H1 (cell line): ENCODE data around the gene SCIMP. TPM values are rescaled to one million over a fixed set of nuclear protein-coding genes. Genes with fewer than 3 reads are reported as not detected.

Experiments
- CTCF ChIA-PET: fragments of 300-600 bp; sonication (Branson Sonifier 250); formaldehyde crosslinking; loops from one replicate; lab custom pipeline; 2021; ENCODE audit not compliant: partially characterized antibody; lab: Charles Lee
- POLR2A ChIA-PET: fragments of 300-600 bp; sonication (Branson Sonifier 250); formaldehyde crosslinking; loops from one replicate; lab custom pipeline; 2021; ENCODE audit warnings: inconsistent platforms; ENCODE audit not compliant: partially characterized antibody; lab: Charles Lee
- DNase-seq, 2 experiments: peaks; one replicate each; pipeline versions ENCODE4 v3.0.0 to v3.0.0-alpha.2; 2010 to 2022; ENCODE audit warnings: low spot score in 2 of 2, low read depth in 1 of 2, mixed read lengths in 1 of 2
- FAIRE-seq: peaks from 2 replicates; lab custom pipeline; 2011; peaks lifted over from hg19 to GRCh38; lab: Jason Lieb, UNC
- H2AFZ ChIP-seq: 2 replicates; pipeline ENCODE4 v1.8.1; 2012; ENCODE audit warnings: low read length, inconsistent platforms
- H2AK5ac ChIP-seq: 2 replicates; pipeline ENCODE4 v1.6.1; 2013; ENCODE audit warnings: low read depth, low read length
- H2BK120ac ChIP-seq: replicated peaks from 2 replicates; pipeline ENCODE3; 2013; ENCODE audit warnings: low read depth, low read length, inconsistent platforms
- H2BK12ac ChIP-seq: 2 replicates; pipeline ENCODE4 v1.6.1; 2013; ENCODE audit warnings: low read depth, low read length
- H2BK15ac ChIP-seq: 2 replicates; pipeline ENCODE4 v1.6.1; 2013; ENCODE audit warnings: low read length
- H2BK20ac ChIP-seq: 2 replicates; pipeline ENCODE4 v1.6.1; 2013; ENCODE audit warnings: low read length
- H2BK5ac ChIP-seq: 2 replicates; pipeline ENCODE4 v1.6.1; 2013; ENCODE audit warnings: low read depth, low read length
- H3K14ac ChIP-seq: 2 replicates; pipeline ENCODE4 v1.6.1; 2013; ENCODE audit warnings: inconsistent platforms; ENCODE audit not compliant: insufficient read length
- H3K18ac ChIP-seq: 2 replicates; pipeline ENCODE4 v1.6.1; 2013; ENCODE audit warnings: low read length; ENCODE audit errors: extremely low read depth
- H3K23ac ChIP-seq: 2 replicates; pipeline ENCODE4 v1.6.1; 2013; ENCODE audit warnings: inconsistent platforms; ENCODE audit not compliant: insufficient read length
- H3K23me2 ChIP-seq: 2 replicates; pipeline ENCODE4 v1.6.1; 2013; ENCODE audit warnings: low read depth, low read length
- H3K27ac ChIP-seq: 2 replicates; pipeline ENCODE4 v1.6.1; 2011; ENCODE audit warnings: low read depth, low read length, inconsistent platforms
- H3K27me3 ChIP-seq, 4 experiments: replicated peaks in 1 of 4; 1 replicate in 1 of 4; 2 replicates in 3 of 4; pipeline versions ENCODE4 v1.6.1 to v1.8.1; 2011 to 2013; ENCODE audit warnings: low read length in 3 of 4, mild to moderate bottlenecking in 3 of 4, inconsistent platforms in 2 of 4, mixed read lengths in 2 of 4, moderate library complexity in 1 of 4; ENCODE audit not compliant: control insufficient read depth in 3 of 4, insufficient read depth in 3 of 4; ENCODE audit errors: extremely low read depth in 1 of 4
- H3K36me3 ChIP-seq, 4 experiments: 2 replicates each; pipeline versions ENCODE4 v1.6.1 to v1.8.1; 2011 to 2013; ENCODE audit warnings: mild to moderate bottlenecking in 4 of 4, low read length in 3 of 4, moderate library complexity in 2 of 4, control low read depth in 1 of 4, inconsistent platforms in 1 of 4; ENCODE audit not compliant: insufficient read depth in 4 of 4, control insufficient read depth in 2 of 4
- H3K4ac ChIP-seq: replicated peaks from 2 replicates; pipeline ENCODE3; 2013; ENCODE audit warnings: low read length, low read depth, mixed read lengths, inconsistent platforms; ENCODE audit not compliant: insufficient read length
- H3K4me1 ChIP-seq, 4 experiments: replicated peaks in 1 of 4; 1 replicate in 1 of 4; 2 replicates in 3 of 4; pipeline versions ENCODE4 v1.6.1 to v1.8.1; 2011 to 2013; ENCODE audit warnings: low read length in 3 of 4, inconsistent platforms in 2 of 4, mixed read lengths in 1 of 4; ENCODE audit not compliant: insufficient read depth in 4 of 4, control insufficient read depth in 3 of 4
- H3K4me2 ChIP-seq, 2 experiments: 2 replicates each; pipeline versions ENCODE4 v1.6.1 to v1.8.1; 2011 to 2013; ENCODE audit warnings: low read depth in 2 of 2, low read length in 2 of 2, control low read depth in 1 of 2, inconsistent platforms in 1 of 2, mild to moderate bottlenecking in 1 of 2; ENCODE audit not compliant: insufficient read depth in 1 of 2
- H3K4me3 ChIP-seq, 4 experiments: fragments of 200-600, 300-600 bp in 1 of 4; sonication (generic), shearing (Covaris generic), sonication (Bioruptor Twin) in 1 of 4; 2 replicates each; pipeline versions ENCODE4 v1.5.1 to v1.8.1; 2011 to 2016; ENCODE audit warnings: low read length in 4 of 4, low read depth in 3 of 4, control low read depth in 2 of 4, inconsistent platforms in 2 of 4, mild to moderate bottlenecking in 2 of 4, mixed read lengths in 1 of 4, moderate library complexity in 1 of 4; ENCODE audit not compliant: insufficient read depth in 2 of 4; ENCODE audit errors: extremely low read depth in 1 of 4
- H3K56ac ChIP-seq: replicated peaks from 2 replicates; pipeline ENCODE3; 2013; ENCODE audit warnings: low read depth, mild to moderate bottlenecking, mixed read lengths, low read length, inconsistent platforms; ENCODE audit not compliant: insufficient read length
- H3K79me1 ChIP-seq: 2 replicates; pipeline ENCODE4 v1.6.1; 2013; ENCODE audit warnings: low read depth, low read length, control low read depth
- H3K79me2 ChIP-seq, 2 experiments: 2 replicates each; pipeline versions ENCODE4 v1.6.1 to v1.8.1; 2012 to 2013; ENCODE audit warnings: low read length in 2 of 2, mild to moderate bottlenecking in 2 of 2, inconsistent platforms in 1 of 2; ENCODE audit not compliant: insufficient read depth in 2 of 2, control insufficient read depth in 1 of 2
- H3K9ac ChIP-seq, 4 experiments: replicated peaks in 1 of 4; 1 replicate in 1 of 4; 2 replicates in 3 of 4; pipeline versions ENCODE4 v1.6.1 to v1.8.1; 2011 to 2013; ENCODE audit warnings: low read depth in 3 of 4, low read length in 3 of 4, control low read depth in 2 of 4, mild to moderate bottlenecking in 2 of 4, moderate library complexity in 2 of 4, inconsistent platforms in 1 of 4; ENCODE audit errors: extremely low read depth in 1 of 4
- H3K9me3 ChIP-seq, 2 experiments: 2 replicates each; pipeline versions ENCODE4 v1.6.1 to v1.8.1; 2012 to 2013; ENCODE audit warnings: mild to moderate bottlenecking in 2 of 2, moderate library complexity in 2 of 2, control low read depth in 1 of 2, inconsistent platforms in 1 of 2, low read depth in 1 of 2, low read length in 1 of 2, mixed read lengths in 1 of 2; ENCODE audit not compliant: insufficient read depth in 2 of 2
- H4K20me1 ChIP-seq, 2 experiments: replicated peaks in 1 of 2; 2 replicates each; pipeline versions ENCODE3 to v1.8.1; 2011 to 2013; ENCODE audit warnings: inconsistent platforms in 2 of 2, low read length in 2 of 2, mild to moderate bottlenecking in 1 of 2; ENCODE audit not compliant: insufficient read depth in 2 of 2, control insufficient read depth in 1 of 2
- H4K5ac ChIP-seq: 2 replicates; pipeline ENCODE4 v1.6.1; 2013; ENCODE audit warnings: low read length, low read depth, mixed read lengths, inconsistent platforms; ENCODE audit not compliant: insufficient read length
- H4K8ac ChIP-seq: 2 replicates; pipeline ENCODE4 v1.8.0; 2013; ENCODE audit warnings: mild to moderate bottlenecking, moderate library complexity, low read length, inconsistent platforms; ENCODE audit not compliant: insufficient read depth; ENCODE audit errors: extremely low read depth
- H4K91ac ChIP-seq: replicated peaks from 2 replicates; pipeline ENCODE3; 2013; ENCODE audit warnings: low read length, mixed read lengths, inconsistent platforms; ENCODE audit not compliant: insufficient read length
- BCL11A ChIP-seq, 2 experiments: IDR thresholded peaks; one replicate each; pipeline ENCODE4 v1.6.1; 2011; ENCODE audit warnings: low read depth in 2 of 2, low read length in 2 of 2, mild to moderate bottlenecking in 2 of 2
- CTBP2 ChIP-seq: IDR thresholded peaks from 2 replicates; pipeline ENCODE4 v1.7.0; 2011; ENCODE audit warnings: borderline replicate concordance, mild to moderate bottlenecking, moderate library complexity, mixed read lengths, low read length; ENCODE audit not compliant: insufficient read depth, insufficient read length
- E2F6 ChIP-seq: IDR thresholded peaks from 2 replicates; pipeline ENCODE4 v1.6.1; 2012; ENCODE audit warnings: inconsistent platforms
- EP300 ChIP-seq, 2 experiments: IDR thresholded peaks; 1 replicate in 1 of 2; 2 replicates in 1 of 2; pipeline ENCODE4 v1.6.1; 2011 to 2012; ENCODE audit warnings: low read depth in 2 of 2, low read length in 2 of 2, mild to moderate bottlenecking in 2 of 2, borderline replicate concordance in 1 of 2, inconsistent platforms in 1 of 2, moderate library complexity in 1 of 2
- GTF2F1 ChIP-seq: IDR thresholded peaks from 2 replicates; pipeline ENCODE4 v1.6.1; 2012; ENCODE audit warnings: low read depth, low read length, improper control_type of control experiment, borderline replicate concordance
- JUN ChIP-seq: IDR thresholded peaks from 2 replicates; pipeline ENCODE4 v1.6.1; 2011; ENCODE audit warnings: low read depth, mild to moderate bottlenecking, improper control_type of control experiment, low read length
- POLR2AphosphoS5 ChIP-seq: IDR thresholded peaks from 2 replicates; pipeline ENCODE4 v1.6.1; 2011; ENCODE audit warnings: low read depth, low read length
- WGBS, 2 experiments: shearing (Covaris generic) in 1 of 2; methylation state at CpG; one replicate each; pipeline versions ENCODE4 v1.1.6 to v1.1.7; 2013 to 2015; ENCODE audit warnings: low lambda C conversion rate in 2 of 2, mixed read lengths in 2 of 2, inconsistent platforms in 1 of 2, low coverage in 1 of 2, missing lambda C conversion rate in 1 of 2; ENCODE audit not compliant: insufficient replicate concordance in 2 of 2, insufficient coverage in 1 of 2, insufficient read length in 1 of 2; ENCODE audit errors: extremely low coverage in 1 of 2, missing lambda C conversion rate in 1 of 2; 5-methylcytosine and 5-hydroxymethylcytosine counted together
- polyA plus RNA-seq, 7 experiments: library from polyadenylated mRNA; depleted of rRNA in 3 of 7; stranded (reverse) in 5 of 7; unstranded in 2 of 7; fragments of >200 nt in 5 of 7; fragments of 200-250 nt in 2 of 7; gene quantifications; 1 replicate in 5 of 7; 2 replicates in 1 of 7; 4 replicates in 1 of 7; pipeline versions ENCODE4 v1.2.1 to v1.2.3, GENCODE V29; 2011 to 2013; ENCODE audit warnings: missing spikeins in 2 of 7, mixed read lengths in 2 of 7
- total RNA-seq: library from RNA; stranded (reverse); fragmentation: NEBNext Ultra II Directional; extraction: Animal tissue kit (Norgen Biotek cat#: 25700); gene quantifications from 2 replicates; pipeline ENCODE4 v1.2.1, GENCODE V29; 2021

The SCIMP gene
- total and polyA plus RNA-seq, 2 of the 8 experiments (the other 6 are each of a cell fraction or from before 2014, with no cell fraction given) = not detected

- H4K91ac ChIP-seq = no peak overlapping the region
- no peak overlapping the region for H2AK5ac ChIP-seq
- H2BK120ac ChIP-seq = no peak overlapping the region
- no peak overlapping the region for H2AFZ ChIP-seq
- CTCF ChIA-PET = interaction anchor here (0.6 kb wide), 1 partner anchor 51 kb away, joined by 3 read pairs; no protein-coding TSS in a partner anchor
- no peak overlapping the region for H4K8ac ChIP-seq
- H3K79me2 ChIP-seq = no peaks in the 10 kb centered on the region
- H2BK15ac ChIP-seq = no peak overlapping the region
- peaks cover 0 to 2% of the 10 kb centered on the region in 2 experiments for H4K20me1 ChIP-seq
- no peaks in the 10 kb centered on the region for H3K27me3 ChIP-seq
- H3K14ac ChIP-seq = no peak overlapping the region
- H4K5ac ChIP-seq = no peak overlapping the region
- no peak overlapping the region for H3K18ac ChIP-seq
- no peaks in the 10 kb centered on the region for H3K36me3 ChIP-seq
- no peak overlapping the region for H2BK20ac ChIP-seq
- DNase-seq (no peak), FAIRE-seq (no peak)
- 90% methylated on average over 6 of the region's 6 CpGs; no CpG with 5 or more reads in 1 of the 2 experiments for WGBS, 2 experiments
- H3K4me2 ChIP-seq = no peak overlapping the region
- H3K56ac ChIP-seq = no peak overlapping the region
- no peaks in the 10 kb centered on the region for H3K23me2 ChIP-seq
- POLR2A ChIA-PET = no interaction called here
- no peaks in the 10 kb centered on the region for H3K9me3 ChIP-seq
- H3K4me1 ChIP-seq = no peaks in the 10 kb centered on the region
- H3K23ac ChIP-seq = no peak overlapping the region
- no peak overlapping the region for H2BK5ac ChIP-seq
- no peaks in the 10 kb centered on the region for H3K79me1 ChIP-seq
- H3K9ac ChIP-seq = no peak overlapping the region
- no peak overlapping the region for H3K27ac ChIP-seq
- H2BK12ac ChIP-seq = no peak overlapping the region
- H3K4ac ChIP-seq = no peak overlapping the region
- no peak overlapping the region for H3K4me3 ChIP-seq
- TF ChIP-seq CTBP2 (no peak), E2F6 (no peak), EP300 (IDR thresholded peaks at IDR 0.05; ENCODE audit: borderline replicate concordance in 1 of 2, low read depth in 2 of 2, low read length in 2 of 2) (no peak), BCL11A (IDR thresholded peaks at IDR 0.05; ENCODE audit: low read depth in 2 of 2, low read length in 2 of 2) (no peak), JUN (no peak), POLR2AphosphoS5 (no peak), GTF2F1 (no peak)
Observed at GRCh38 chr17:5263441-5263840, 28.8 kb upstream of the SCIMP start.
